ENCODE results near the gene BNC2. TPM values are rescaled to one million over a fixed set of nuclear protein-coding genes. Genes with fewer than 3 reads are reported as not detected.

BNC2 gene
- total RNA-seq, 1 donor from 2014 or later, result under 0.01 TPM

DNA sequence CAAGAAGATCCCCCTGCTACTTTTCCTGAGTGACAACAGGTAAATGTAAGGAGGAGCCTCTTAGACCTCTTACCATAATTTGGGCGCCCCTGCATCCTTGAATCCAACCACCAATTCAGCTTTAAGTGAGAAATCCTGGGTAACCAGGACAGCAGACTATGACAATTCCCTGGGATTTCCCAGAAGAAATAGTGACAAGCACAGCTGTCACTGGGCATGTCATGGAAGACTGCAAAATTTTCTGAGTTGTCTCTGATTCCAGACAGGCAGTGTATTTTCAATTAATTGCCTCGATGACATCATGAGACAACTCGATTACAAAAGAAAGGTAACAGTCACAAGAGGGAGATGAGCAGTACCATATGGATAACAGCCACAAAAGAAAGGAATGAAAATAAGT, 256.9 kb downstream of the BNC2 start:
- no peak overlapping the region for H3K4me3 ChIP-seq (ENCODE audit: low read depth, low read length)
- no peak for DNase-seq (ENCODE audit: low read depth)
- no peak for FAIRE-seq
- TF ChIP-seq, protein P1, sequence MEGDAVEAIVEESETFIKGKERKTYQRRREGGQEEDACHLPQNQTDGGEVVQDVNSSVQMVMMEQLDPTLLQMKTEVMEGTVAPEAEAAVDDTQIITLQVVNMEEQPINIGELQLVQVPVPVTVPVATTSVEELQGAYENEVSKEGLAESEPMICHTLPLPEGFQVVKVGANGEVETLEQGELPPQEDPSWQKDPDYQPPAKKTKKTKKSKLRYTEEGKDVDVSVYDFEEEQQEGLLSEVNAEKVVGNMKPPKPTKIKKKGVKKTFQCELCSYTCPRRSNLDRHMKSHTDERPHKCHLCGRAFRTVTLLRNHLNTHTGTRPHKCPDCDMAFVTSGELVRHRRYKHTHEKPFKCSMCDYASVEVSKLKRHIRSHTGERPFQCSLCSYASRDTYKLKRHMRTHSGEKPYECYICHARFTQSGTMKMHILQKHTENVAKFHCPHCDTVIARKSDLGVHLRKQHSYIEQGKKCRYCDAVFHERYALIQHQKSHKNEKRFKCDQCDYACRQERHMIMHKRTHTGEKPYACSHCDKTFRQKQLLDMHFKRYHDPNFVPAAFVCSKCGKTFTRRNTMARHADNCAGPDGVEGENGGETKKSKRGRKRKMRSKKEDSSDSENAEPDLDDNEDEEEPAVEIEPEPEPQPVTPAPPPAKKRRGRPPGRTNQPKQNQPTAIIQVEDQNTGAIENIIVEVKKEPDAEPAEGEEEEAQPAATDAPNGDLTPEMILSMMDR (IDR thresholded peaks at IDR 0.05; ENCODE audit: insufficient read depth, low read length, severe bottlenecking), result no peak
- no peaks in the 10 kb centered on the region for H3K36me3 ChIP-seq (ENCODE audit: control insufficient read depth, insufficient read depth, low read length)
- H3K27me3 ChIP-seq (ENCODE audit: control insufficient read depth, insufficient read depth, low read length), result no peaks in the 10 kb centered on the region

DNA sequence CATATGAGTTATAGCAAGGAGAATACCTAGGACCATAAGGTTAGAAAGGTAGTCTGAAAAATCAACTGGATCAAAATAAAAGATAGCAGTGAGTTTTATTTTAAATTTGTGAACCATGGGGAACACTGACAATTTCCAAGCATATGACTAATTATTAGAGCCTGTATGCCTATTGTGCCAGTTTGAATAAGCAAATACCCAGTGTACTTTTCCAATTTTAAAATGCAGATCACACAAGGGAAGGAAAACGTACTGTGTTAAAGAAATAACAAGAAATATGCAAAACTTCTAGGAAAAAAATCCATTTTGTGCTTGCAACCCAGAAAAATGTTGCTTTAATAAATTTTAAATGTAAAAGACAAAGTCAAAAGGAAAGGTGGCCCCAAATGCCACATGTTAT, 257.4 kb downstream of the BNC2 start:
- no peak overlapping the region for H3K4me3 ChIP-seq (ENCODE audit: low read depth, low read length)
- FAIRE-seq (no peak), DNase-seq (ENCODE audit: low read depth) (no peak)
- no peaks in the 10 kb centered on the region for H3K27me3 ChIP-seq (ENCODE audit: control insufficient read depth, insufficient read depth, low read length)
- no peaks in the 10 kb centered on the region for H3K36me3 ChIP-seq (ENCODE audit: control insufficient read depth, insufficient read depth, low read length)
- TF ChIP-seq, protein P1 (IDR thresholded peaks at IDR 0.05; ENCODE audit: insufficient read depth, low read length, severe bottlenecking), result no peak

DNA sequence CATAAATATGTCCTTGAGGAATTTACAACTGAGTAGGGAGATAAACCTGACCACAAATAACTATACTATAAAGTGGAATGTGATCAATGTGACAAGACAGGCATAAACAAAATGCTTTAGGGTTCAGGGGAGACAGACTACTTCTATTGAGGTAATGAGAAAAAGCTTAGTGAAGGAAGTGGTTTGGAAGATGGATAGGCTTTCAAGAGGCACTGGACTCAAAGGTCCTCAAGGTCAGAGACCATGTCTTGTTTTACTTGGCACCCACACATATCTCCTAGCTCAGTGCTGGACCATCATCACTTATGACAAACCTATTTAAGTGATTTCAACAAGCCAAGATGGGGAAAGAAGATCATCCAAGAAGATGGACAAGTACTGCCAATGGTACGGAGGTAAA, 257.8 kb downstream of the BNC2 start:
- TF ChIP-seq, protein P1 (IDR thresholded peaks at IDR 0.05; ENCODE audit: insufficient read depth, low read length, severe bottlenecking), result no peak
- Histone ChIP-seq H3K27me3 (ENCODE audit: control insufficient read depth, insufficient read depth, low read length) (no peaks in the 10 kb centered on the region), H3K36me3 (ENCODE audit: control insufficient read depth, insufficient read depth, low read length) (no peaks in the 10 kb centered on the region), H3K4me3 (ENCODE audit: low read depth, low read length) (no peak overlapping the region)
- FAIRE-seq (peak; percentile 60), DNase-seq (ENCODE audit: low read depth) (no peak)

DNA sequence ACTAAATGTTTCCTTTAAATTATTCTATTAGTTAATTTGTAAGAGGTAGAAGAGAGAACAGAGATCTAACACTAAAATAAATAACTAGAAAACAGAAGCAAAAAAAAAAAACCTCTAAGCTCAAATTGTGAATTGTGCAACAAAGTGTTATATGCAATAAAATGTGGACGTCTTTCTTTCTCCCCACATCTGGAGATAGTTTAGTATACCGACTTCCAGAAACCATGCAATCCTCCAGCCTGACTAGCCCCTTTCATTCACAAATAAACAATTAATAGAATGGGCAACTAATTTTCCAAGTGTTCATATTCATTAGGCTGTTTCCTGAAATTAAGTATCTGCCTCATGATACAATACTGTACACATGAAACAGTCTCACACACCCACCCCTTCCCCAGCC, 258.5 kb downstream of the BNC2 start:
- Histone ChIP-seq H3K4me3 (ENCODE audit: low read depth, low read length) (no peak overlapping the region), H3K36me3 (ENCODE audit: control insufficient read depth, insufficient read depth, low read length) (no peaks in the 10 kb centered on the region), H3K27me3 (ENCODE audit: control insufficient read depth, insufficient read depth, low read length) (no peaks in the 10 kb centered on the region)
- no peak for FAIRE-seq
- DNase-seq (ENCODE audit: low read depth), result no peak
- TF ChIP-seq, protein P1 (IDR thresholded peaks at IDR 0.05; ENCODE audit: insufficient read depth, low read length, severe bottlenecking), result no peak

DNA sequence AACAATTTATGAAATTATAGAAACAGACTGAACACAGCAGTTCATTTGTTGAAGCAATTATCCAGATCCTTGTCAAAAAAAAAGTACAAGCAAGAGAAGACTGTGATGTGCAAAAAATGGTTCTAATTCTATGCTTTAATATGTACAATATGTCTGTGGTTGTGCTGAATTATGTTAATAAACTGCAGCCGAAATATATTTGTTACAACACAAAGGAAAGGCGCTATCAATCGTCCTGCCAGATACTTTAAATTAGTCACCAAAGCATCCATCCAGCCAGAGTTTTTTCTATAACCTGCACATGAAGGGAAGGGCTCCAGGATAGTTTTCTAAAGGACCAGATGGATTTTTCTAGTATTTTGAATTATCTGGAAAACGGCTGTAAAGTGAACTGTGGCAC, 259.5 kb downstream of the BNC2 start:
- no peak for FAIRE-seq
- H3K4me3 ChIP-seq (ENCODE audit: low read depth, low read length), result no peak overlapping the region
- no peak for DNase-seq (ENCODE audit: low read depth)

DNA sequence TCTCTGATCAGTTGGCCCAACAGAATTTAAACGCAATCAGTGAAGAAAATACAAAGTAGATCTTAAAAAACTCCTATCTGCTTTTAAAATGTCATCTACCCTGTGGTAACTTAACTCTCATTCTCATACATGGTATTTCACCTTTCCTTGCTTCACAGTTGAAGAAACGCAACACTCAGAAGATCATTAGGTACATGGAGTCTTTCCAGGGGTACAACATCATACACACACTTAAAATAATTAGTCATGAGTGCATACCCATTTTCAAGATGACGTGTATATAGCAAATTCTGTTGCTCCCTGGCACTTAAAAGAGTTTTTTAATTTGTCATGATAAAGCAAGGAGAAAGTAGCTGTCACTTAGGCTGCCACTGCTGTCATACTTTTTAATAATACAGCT, 259.9 kb downstream of the BNC2 start:
- H3K4me3 ChIP-seq (ENCODE audit: low read depth, low read length), result no peak overlapping the region
- TF ChIP-seq, protein P1 (IDR thresholded peaks at IDR 0.05; ENCODE audit: insufficient read depth, low read length, severe bottlenecking), result no peak
- no peaks in the 10 kb centered on the region for H3K27me3 ChIP-seq (ENCODE audit: control insufficient read depth, insufficient read depth, low read length)
- H3K36me3 ChIP-seq (ENCODE audit: control insufficient read depth, insufficient read depth, low read length), result no peaks in the 10 kb centered on the region
- DNase-seq (ENCODE audit: low read depth) (no peak), FAIRE-seq (no peak)

More for the DNA sequence above, 259.5 kb downstream of the BNC2 start:
- Histone ChIP-seq H3K36me3 (ENCODE audit: control insufficient read depth, insufficient read depth, low read length) (no peaks in the 10 kb centered on the region), H3K27me3 (ENCODE audit: control insufficient read depth, insufficient read depth, low read length) (no peaks in the 10 kb centered on the region)
- TF ChIP-seq, protein P1 (IDR thresholded peaks at IDR 0.05; ENCODE audit: insufficient read depth, low read length, severe bottlenecking), result no peak

Measured in bronchial epithelial cell (primary cell).